Muscle layer of duodenum (tissue), 2 donors: Measurements from ENCODE around the gene TLK2.
"Not testable (repeated sequence)": the region's sequence is repeated elsewhere in the genome, so short reads cannot be mapped to it uniquely, and the experiment has no call there.

Experiments
- H3K27ac ChIP-seq: one replicate; pipeline ENCODE4 v1.7.0; 2013; ENCODE audit warnings: mild to moderate bottlenecking, low read length
- H3K27me3 ChIP-seq: one replicate; pipeline ENCODE4 v1.7.0; 2013; ENCODE audit warnings: low read depth, mild to moderate bottlenecking, control low read depth, low read length
- H3K36me3 ChIP-seq, 2 donors: one replicate each; pipeline ENCODE4 v1.7.0; 2013; ENCODE audit warnings: low read length in 2 of 2, control low read depth in 1 of 2, mild to moderate bottlenecking in 1 of 2; ENCODE audit not compliant: insufficient read depth in 2 of 2, control insufficient read depth in 1 of 2
- H3K4me1 ChIP-seq, 2 donors: one replicate each; pipeline ENCODE4 v1.7.0; 2013; ENCODE audit warnings: low read length in 2 of 2, mild to moderate bottlenecking in 2 of 2, control low read depth in 1 of 2, moderate library complexity in 1 of 2; ENCODE audit not compliant: insufficient read depth in 2 of 2, control insufficient read depth in 1 of 2
- H3K4me3 ChIP-seq, 2 donors: one replicate each; pipeline ENCODE4 v1.7.0; 2013; ENCODE audit warnings: low read length in 2 of 2, low read depth in 1 of 2, mild to moderate bottlenecking in 1 of 2
- H3K9me3 ChIP-seq, 2 donors: one replicate each; pipeline ENCODE4 v1.7.0; 2013; ENCODE audit warnings: low read length in 2 of 2, control low read depth in 1 of 2, mild to moderate bottlenecking in 1 of 2; ENCODE audit not compliant: control insufficient read depth in 1 of 2
- donor health status: healthy.

Gene TLK2

DNA sequence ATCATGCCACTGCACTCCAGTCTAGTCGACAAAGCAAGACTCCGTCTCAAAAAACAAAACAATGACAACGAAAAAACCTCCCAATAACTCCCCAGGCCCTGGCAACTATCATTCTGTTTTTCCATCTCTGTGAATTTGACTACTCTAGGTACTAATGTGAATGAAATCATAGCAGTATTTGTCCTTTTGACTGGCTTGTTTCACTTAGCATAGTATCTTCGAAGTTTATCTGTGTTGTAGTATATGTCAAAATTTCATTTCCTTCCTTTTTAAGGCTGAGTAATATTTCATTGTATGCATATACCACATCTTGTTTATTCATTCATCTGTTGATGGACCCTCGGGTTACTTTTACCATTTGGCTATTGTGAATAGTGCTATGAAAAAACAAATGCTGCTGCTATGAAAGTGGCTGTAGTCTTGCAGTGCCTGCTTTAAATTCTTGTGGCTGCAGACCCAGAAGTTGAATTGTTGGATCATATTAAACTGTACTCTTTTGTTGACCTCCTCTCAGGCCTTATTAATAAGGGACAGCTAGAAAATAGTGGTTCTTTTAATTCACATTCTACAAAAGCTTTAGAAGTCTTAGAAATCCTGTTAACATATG is 14.5 kb downstream of the TLK2 start:
- H3K4me3 ChIP-seq, H3K36me3 ChIP-seq, H3K27me3 ChIP-seq, H3K27ac ChIP-seq, H3K9me3 ChIP-seq, H3K4me1 ChIP-seq: not testable (repeated sequence)

DNA sequence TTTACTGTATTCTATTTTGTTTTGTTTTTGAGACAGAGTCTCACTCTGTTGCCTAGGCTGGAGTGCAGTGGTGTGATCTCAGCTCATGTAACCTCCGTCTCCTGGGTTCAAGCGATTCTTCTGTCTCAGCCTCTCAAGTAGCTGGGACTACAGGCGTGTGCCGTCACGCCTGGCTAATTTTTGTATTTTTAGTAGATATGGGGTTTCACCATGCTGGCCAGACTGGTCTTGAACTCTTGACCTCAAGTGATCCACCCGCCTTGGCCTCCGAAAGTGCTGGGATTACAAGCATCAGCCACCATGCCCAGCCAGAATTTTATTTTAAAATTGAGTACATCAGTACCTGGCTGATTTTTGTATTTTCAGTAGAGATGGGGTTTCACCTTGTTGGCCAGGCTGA is 15.4 kb downstream of the TLK2 start:
- not testable (repeated sequence) for H3K9me3 ChIP-seq, H3K4me3 ChIP-seq, H3K27me3 ChIP-seq, H3K36me3 ChIP-seq, H3K27ac ChIP-seq, H3K4me1 ChIP-seq

DNA sequence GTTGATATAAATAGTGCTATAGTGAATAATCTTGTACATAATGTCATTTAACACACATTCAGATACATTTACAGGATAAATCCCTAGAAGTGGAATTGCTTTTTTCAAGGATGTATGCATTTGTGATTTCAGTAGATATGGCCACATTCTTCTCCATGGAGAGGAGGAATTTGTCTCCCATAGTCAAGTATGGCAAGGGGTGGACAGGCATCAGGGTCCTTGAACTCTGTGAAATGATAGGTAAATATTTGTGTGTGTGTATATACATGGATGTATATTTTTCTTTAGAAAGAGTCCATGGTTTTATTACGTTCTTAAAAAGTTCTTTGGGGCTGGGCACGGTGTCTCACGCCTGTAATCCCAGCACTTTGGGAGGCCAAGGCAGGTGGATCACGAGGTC is 17.7 kb downstream of the TLK2 start:
- H3K36me3 ChIP-seq, H3K4me1 ChIP-seq, H3K9me3 ChIP-seq, H3K27ac ChIP-seq, H3K27me3 ChIP-seq, H3K4me3 ChIP-seq: not testable (repeated sequence)

DNA sequence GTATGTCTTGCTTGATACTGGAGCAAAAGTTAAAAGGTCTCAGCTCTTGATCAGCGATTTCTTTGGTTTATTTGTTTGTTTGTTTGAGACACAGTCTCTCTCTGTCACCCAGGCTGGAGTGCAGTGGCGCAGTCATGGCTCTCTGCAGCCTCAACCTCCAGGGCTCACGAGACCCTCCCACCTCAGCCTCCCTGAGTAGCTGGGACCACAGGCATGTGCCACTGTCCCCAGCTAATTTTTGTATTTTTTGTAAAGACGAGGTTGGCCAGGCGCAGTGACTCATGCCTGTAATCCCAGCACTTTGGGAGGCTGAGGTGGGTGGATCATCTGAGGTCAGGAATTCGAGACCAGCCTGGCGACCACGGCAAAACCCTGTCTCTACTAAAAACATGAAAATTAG is 20.2 kb downstream of the TLK2 start:
- H3K4me1 ChIP-seq, H3K4me3 ChIP-seq, H3K27me3 ChIP-seq, H3K9me3 ChIP-seq, H3K36me3 ChIP-seq, H3K27ac ChIP-seq: not testable (repeated sequence)

DNA sequence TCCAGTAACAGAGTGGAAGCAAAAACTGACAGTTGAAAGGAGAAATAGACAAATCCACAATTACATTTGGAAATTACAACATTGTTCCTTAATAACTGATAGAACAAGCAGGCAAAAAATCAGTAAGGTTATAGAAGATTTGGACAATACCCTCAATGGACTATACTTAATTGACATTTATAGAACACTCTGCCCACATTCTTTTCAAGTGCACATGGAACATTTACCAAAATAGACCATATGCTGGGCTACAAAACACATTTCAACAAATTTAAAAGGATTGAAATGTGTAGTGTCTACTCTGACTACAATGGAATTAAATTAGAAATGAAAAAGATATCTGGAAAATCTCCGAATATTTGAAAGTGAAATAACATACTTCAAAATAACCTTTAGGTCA is 21.8 kb downstream of the TLK2 start:
- not testable (repeated sequence) for H3K27ac ChIP-seq, H3K36me3 ChIP-seq, H3K27me3 ChIP-seq, H3K9me3 ChIP-seq, H3K4me3 ChIP-seq, H3K4me1 ChIP-seq

DNA sequence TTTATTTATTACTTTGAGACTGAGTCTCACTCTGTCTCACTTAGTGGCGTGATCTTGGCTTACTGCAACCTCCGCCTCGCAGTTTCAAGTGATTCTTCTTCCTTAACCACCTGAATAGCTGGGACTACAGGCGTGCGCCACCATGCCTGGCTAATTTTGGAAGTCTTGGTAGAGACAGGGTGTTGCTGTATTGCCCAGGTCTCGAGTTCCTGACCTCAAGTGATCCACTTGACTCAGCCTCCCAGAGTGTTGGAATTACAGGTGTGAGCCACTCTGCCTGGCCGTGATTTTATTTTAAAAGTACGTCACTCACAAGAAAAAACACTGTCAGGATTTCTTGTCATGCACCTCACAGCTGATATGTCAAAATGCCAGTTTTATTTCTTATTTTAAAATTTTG is 26.2 kb downstream of the TLK2 start:
- H3K4me3 ChIP-seq, H3K4me1 ChIP-seq, H3K36me3 ChIP-seq, H3K27me3 ChIP-seq, H3K27ac ChIP-seq, H3K9me3 ChIP-seq: not testable (repeated sequence)

DNA sequence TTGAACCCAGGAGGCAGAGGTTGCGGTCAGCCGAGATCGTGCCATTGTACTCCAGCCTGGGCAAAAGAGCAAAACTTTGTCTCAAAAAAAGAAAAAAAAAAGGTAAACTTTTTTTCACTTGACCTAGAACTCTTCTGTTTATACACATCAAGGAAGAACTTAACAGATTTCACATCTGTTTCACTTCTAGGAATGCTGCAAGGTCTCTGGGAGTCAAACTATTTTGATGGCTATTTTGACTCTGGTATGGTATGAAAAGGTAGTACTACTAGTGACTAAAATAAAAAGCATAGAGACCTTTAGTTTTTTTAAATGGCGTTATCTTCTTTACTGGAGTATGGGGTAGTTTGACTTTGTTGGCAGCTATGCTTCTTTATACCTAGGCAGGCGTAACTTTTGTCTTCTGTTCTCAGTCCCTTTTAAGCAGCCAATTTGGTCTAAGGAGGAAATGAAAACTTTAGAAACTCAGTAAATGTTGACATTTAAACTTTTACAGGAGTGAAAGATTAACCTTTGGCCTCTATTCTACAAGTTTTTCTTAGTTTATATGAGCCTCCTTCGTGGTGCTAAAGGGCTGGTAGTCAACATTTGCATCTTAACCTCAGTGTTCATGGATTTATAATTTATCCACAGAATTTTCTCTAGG is 28.7 kb downstream of the TLK2 start:
- not testable (repeated sequence) for H3K4me1 ChIP-seq, H3K4me3 ChIP-seq, H3K27me3 ChIP-seq, H3K36me3 ChIP-seq, H3K27ac ChIP-seq, H3K9me3 ChIP-seq

DNA sequence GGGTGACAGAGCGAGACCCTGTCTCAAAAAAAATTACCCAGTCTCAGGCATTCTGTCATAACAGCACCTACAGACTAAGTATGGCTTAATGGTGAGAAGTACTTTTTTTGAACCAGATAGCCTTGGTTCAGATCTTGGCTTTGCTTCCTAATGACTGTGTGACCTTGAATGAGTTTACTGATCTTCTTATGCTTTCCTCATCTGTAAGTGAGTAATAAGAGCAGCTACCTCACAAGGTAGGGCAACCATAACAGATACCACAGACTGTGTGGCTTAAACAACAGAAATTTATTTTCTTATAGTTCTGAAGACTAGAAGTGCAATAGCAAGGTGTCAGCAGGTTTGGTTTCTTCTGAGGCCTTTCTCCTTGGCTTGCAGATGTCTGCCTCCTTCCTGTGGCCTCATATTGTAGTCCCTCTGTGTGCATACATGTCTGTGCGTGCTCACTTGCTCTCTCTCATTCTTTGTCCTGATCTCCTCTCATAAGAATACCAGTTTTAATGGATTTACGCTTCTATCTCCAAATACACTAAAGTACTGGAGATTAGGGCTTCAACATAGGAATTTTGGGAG is 31.7 kb downstream of the TLK2 start:
- not testable (repeated sequence) for H3K4me1 ChIP-seq, H3K4me3 ChIP-seq, H3K36me3 ChIP-seq, H3K9me3 ChIP-seq, H3K27me3 ChIP-seq, H3K27ac ChIP-seq

DNA sequence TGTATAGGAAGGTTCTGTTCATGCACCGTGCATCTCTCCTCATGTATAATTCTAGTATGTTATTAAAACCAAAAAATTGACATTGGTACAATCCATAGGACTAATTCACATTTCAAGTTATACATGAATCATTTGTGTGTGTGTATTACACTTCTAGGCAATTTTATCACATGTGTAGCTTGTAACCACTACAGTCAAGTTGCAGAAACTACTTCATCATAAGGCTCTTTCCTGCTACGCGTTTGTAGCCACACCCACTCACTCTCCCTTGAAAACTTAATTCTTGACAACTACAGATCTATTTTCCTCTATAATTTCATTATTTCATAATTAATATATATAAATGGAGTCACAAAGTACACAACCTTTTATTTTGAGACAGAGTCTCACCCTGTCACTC is 32.4 kb downstream of the TLK2 start:
- H3K36me3 ChIP-seq, H3K4me1 ChIP-seq, H3K9me3 ChIP-seq, H3K27ac ChIP-seq, H3K27me3 ChIP-seq, H3K4me3 ChIP-seq: not testable (repeated sequence)

DNA sequence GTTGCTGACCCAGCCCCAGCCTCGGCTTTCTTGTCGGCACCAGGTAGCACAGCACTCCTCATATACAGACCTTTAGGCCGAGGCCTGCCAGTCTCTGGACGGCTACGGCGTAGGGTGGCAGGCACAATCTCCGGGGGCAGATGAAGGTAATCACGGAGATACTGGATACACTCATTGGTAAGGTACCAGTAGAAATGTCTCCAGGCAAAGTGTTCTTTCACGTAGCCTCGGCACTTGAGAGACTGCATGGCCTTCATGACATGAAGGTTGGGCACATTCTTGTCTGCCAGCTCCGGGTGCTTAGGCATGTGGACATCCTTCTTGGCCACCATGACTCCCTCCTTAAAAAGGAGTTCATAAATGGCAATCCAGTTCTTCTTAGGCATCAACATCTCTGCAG is 37.8 kb downstream of the TLK2 start:
- H3K4me3 ChIP-seq, H3K27me3 ChIP-seq, H3K36me3 ChIP-seq, H3K27ac ChIP-seq, H3K4me1 ChIP-seq, H3K9me3 ChIP-seq: not testable (repeated sequence)

DNA sequence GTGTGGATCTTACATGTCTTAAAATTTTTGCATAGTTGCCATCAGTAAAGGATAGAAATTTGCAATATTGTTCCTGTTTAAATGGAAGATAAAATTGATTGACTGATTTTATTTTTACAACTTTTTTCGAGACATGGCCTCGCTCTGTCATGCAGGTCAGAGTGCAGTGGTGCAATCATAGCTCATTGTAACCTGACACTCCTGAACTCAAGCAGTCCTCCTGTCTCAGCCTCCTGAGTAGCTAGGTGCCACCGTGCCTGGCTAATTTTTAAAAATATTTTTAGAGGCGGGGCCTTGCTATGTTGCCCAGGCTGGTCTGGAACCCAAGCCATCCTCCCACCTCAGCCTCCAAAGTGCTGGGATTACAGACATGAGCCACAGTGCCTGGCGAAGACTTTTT is 42.7 kb downstream of the TLK2 start:
- not testable (repeated sequence) for H3K4me3 ChIP-seq, H3K9me3 ChIP-seq

DNA sequence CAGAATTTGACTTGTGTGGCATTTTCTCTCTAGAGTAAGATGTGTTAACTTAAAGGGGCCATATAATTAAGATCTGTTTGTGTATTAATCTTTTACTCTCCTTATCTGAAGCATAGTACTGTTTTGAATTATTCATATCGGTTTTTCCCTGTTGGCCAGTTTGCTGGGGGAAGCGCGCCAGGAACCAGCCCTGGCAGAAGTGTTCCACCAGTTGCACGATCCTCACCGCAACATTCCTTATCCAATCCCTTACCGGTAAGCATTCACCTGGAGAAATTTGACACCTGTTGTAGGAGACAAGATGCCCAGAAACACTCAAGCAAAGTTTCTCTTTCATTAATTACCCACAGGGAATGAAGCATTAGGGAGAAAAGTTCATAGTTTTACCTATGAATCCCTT is 45.5 kb downstream of the TLK2 start:
- H3K9me3 ChIP-seq, H3K27ac ChIP-seq, H3K4me1 ChIP-seq, H3K4me3 ChIP-seq, H3K27me3 ChIP-seq, H3K36me3 ChIP-seq: not testable (repeated sequence)

More for the DNA sequence above, 42.7 kb downstream of the TLK2 start:
- not testable (repeated sequence) for H3K4me1 ChIP-seq, H3K27ac ChIP-seq, H3K27me3 ChIP-seq, H3K36me3 ChIP-seq
